HG03045 (cell line): ENCODE measurements around the gene CCDC86.
"Not testable (repeated sequence)": the region's sequence is repeated elsewhere in the genome, so short reads cannot be mapped to it uniquely, and the experiment has no call there.

Source experiments
- ATAC-seq: cut with Tn5 transposase; IDR thresholded peaks from one replicate; pipeline ENCODE4 v1.9.1; 2021; ENCODE audit warnings: mild to moderate bottlenecking, moderate library complexity; ENCODE audit not compliant: unreplicated experiment

CCDC86 gene, protein sequence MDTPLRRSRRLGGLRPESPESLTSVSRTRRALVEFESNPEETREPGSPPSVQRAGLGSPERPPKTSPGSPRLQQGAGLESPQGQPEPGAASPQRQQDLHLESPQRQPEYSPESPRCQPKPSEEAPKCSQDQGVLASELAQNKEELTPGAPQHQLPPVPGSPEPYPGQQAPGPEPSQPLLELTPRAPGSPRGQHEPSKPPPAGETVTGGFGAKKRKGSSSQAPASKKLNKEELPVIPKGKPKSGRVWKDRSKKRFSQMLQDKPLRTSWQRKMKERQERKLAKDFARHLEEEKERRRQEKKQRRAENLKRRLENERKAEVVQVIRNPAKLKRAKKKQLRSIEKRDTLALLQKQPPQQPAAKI

DNA sequence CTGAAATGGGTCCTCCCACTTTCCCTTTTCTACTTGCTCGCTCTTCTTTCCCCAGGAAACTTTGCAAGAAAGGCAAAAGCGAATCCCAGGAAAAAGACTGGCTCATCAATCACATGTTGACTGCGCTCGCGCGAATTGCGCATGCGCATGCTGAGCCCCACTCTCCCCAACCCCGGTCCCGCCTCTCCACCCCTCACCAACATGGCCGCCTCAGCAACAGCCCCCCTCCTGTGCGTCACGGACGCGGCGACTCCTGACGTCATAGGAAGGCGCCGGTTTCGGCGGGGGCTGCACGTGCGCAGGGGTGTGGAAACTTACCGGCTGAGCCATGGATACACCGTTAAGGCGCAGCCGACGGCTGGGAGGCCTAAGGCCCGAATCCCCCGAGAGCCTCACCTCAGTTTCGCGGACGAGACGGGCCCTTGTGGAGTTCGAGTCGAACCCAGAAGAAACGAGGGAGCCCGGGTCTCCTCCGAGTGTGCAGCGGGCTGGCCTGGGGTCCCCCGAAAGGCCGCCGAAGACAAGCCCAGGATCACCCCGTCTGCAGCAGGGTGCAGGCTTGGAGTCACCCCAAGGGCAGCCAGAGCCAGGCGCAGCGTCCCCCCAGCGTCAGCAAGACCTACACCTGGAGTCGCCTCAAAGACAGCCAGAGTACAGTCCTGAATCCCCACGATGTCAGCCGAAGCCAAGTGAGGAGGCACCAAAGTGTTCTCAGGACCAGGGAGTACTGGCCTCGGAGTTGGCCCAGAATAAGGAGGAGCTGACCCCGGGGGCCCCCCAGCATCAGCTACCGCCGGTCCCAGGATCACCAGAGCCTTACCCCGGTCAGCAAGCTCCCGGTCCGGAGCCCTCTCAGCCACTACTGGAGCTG lies at the start of gene CCDC86:
Gene CCDC86, plus strand, starts transcription at position 317 of the 871 bp plus-strand sequence. Its CDS starts 12 bp downstream, at position 329.
- peak; percentile 71 for ATAC-seq

DNA sequence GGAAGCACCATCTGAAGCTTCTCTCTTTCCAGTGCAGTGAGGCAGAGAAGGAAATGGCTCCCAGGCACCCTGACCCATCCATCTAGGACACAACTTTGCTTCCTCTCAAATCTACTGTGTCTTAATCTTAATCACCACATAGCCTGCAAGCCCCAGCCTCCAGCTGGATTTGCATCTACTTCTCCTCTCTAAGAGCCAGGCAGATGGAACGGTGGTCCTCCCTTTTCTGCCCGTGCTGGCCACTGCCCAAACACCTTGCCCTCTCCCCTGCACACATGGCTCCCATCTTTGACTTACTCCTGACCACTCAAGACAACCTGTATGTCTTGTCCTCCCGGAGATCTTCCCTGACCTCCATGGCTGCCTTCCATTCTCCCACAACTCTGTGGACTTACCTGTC lies 49.4 kb upstream of the CCDC86 start:
- ATAC-seq = no peak

DNA sequence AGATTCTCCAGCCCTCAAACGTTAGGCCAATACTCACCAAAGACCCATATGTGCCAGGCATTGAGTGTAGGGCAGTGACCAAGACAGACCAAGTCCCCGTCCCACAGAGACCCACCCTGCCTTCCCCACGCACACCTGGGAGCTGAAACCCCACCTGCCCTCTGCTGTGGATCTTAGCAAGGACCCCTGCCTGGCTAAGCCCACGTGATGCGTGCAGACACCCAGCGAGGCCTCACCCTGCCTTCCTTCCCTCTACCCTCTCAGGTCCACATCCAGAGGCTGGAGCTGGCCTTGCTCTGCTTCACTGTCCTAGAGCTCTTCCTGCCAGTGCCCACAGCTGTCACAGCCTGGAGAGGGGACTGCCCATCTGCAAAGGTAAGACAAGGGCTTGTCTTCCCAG lies 46.6 kb upstream of the CCDC86 start:
- ATAC-seq = no peak

DNA sequence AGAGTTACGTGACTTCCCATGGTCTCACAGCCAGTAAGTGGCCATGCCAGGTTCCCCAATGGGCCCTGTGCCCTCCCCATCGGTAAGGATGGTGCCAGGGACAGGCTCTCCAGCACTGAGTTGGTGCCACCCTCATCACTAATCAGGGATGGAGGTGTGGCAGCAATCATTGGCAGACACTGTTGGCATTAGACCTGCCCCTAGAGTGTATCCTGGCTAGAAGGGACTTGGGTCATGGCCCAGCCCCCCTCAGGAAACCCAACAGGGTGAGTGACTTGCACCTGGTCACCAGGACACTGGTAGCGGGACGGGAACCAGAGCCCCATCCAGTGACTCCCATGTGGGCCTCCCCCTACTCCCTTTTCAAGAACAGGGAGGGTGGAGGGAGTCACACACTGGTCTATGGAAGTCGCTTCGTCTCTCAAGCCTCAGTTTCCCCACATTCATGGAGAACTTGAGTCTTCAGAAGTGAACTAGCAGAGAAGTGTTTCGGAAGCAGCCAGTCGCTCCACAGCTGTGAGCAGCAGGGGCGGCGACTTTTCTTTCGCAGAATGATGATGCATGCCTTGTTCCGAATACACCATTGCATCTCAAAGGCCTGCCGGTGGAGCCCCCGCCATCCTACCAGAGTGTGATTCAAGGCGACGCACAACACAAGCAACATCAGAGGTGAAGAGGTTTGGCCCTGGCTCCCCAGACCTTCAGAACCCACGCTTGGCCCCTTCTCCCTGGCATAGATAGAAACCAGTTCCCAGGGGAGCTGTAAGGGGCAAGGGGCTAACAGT lies 43.9 kb upstream of the CCDC86 start:
- ATAC-seq = no peak

DNA sequence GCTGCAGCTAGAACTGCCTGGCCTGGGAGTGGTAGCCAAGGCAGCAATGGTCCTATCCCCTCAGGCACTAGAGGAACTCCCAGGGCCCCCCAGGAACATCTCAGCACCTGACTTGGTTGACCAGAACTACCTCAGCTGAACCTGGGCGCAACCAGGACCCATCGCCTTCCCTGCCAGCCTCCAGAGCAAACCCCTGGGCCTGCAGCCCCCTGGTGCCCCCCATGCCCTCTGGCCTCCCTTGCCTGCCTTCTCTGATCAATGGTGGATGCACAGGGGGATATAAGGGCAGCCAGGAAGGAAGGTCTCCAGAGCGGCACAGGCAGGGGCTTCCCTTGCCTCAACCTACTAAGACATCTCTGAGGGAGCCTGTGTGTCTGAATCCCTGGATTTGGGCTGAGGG lies 43.3 kb upstream of the CCDC86 start:
- no peak for ATAC-seq

DNA sequence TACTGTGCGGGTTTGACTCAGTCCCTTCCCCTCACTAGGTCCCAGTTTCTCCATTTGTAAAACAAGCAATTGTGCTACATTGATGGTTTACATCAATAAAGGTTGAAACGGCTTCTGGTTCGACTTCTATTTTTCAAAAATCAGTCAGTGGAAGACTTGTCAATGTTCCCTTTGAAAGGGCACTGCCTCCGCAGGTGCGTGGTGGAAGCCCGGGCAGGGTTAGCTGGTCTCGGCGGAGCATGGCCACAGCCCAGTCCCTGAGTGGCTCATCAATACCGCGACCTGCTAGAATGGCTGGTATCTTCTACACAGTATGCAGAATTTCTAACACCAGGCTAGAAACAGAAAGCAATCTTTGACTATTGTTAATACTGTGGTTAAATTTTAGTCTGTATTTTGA lies 40.7 kb upstream of the CCDC86 start:
- no peak for ATAC-seq

DNA sequence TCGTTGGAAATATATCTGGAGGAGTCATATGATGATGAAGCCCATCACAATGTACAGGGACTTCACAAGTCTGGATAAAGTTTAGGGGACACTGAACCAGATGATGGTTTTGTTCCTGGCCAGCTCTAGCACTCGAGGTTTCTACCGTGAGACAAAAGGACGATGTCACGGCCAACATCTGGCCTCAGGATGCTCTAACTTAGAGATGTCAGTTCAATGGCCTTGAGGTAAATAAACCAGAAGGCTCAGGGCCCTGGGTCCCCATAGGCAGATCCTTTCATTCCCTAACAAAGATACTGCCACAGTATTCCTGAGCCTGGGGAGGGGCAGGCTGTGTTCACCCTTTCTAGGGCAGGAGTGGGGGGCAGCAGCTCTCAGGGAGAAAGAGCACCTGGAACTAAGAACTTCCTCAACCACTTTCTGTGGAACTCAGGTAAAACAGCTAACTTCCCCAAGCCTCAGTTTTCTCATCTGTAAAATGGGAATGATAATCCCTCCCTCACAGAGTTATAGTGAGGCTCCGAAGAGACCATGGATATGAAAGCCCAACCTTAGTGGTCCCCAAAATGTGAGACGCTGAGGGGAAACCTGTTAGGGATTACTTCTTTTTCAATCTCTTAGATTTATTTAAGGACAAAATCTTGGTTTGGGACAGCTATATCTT lies 38.5 kb upstream of the CCDC86 start:
- ATAC-seq = no peak

DNA sequence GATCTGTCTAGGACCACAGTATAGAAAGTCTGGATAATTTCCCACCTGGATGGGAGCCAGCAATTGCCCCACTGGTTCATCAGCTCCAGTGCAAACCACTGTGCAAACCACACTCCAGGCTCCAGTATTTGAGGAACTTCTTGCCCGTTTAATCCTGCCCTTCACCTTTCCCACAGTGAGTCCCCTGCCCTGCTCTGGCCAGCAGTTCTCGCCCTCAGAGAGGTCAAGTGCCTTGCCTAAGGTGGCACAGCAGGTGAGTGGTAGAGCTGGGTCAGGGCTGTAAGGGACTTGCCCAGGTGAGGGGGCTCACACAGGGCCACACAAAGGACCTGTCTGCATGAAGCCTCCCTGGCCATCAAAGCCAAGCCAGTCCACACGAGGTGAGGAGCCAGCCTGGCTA lies 32.7 kb upstream of the CCDC86 start:
- no peak for ATAC-seq

DNA sequence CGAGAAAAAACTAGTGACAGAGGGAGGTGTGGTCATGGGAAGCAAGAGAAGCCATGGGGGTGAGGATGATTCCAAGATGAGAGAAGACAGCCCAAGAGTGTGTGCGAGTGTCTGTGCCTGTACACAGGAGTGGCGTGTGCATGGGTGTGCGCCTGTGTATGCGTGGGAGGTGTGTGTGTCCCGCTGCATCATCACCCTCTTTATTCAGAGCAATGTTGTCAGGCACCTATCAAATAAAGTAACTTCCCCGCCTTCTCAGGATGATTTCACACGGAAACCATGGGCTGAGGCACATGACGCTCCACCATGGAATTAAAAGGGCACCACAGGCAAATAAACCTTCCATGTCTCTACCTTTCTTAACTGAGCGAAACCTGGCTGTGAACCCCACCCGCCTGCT lies 32.2 kb upstream of the CCDC86 start:
- ATAC-seq = no peak

DNA sequence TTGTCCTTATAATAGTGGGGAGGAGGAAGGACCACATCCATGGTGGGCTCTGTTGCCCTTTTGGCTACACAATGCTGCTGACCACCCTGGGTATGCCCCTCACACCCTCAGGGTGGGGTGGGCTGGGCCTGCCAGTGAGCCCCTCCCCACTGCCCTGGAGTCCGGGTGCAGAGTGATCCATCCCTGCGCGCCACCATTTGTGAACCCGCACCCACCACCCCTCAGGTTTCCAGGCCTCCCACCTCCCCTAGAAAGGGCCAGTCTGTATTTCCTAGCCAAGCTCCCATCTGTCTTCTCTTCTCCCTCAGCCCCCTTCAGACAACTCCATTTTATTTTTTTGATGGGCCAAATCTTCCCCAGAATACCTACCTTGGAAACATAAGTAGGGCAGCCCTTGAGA lies 31.8 kb upstream of the CCDC86 start:
- no peak for ATAC-seq

DNA sequence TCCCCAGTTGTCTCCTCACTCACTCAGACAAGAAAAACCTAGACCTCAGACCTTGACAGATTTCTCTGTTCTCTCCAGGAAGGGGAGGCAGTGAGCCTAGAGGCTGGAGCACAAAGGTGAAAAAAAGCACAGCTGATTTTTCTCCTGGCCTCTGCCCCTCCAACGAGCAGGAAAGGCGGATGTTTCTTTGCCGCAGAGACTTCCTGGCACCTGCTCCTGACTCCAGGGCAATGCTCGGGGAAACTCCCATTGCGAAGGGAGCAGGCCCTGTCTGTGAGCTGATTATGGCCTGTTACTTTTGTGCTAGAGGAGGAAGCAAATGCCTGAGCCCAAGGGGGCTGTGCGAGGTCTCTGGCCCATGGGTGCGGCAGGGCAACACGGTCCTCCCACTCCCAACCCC lies 31.3 kb upstream of the CCDC86 start:
- ATAC-seq = no peak

DNA sequence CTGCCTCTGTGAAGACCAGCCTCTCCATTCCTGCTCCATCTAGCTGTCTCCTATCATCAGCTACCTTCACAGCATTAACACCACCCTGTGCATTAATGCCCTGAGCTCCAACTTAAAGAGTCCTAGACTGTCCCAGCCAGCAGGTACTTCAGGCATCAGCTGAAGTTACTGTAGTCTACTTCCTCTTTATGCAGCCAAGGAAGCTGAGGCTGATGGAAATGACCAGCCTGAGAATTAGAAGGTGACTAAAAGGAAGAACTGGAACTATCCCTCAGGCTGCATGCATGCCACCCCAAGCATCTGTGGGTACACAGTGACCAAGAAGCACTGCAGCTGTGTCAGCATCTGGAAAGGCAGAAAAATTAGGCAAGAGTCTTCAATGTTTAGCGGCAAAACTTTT lies 28.6 kb upstream of the CCDC86 start:
- no peak for ATAC-seq

DNA sequence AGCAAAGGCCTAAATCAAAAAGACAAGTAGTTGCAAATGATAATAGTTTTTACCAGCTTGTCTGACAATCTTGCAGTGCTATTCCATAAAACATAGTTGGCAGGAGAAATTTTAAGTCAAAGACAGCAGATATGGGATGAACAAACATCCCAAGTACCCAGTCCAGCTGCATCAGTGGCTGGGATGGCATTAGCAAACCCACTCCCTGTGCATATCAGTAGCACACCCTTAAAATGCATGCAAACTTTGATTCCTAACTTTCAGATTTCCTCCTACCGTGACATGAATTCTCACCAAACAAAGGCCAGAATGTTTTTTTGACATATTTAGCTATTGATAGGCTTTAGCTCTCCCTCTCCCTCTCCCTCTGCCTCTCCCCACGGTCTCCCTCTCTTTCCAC lies 27.8 kb upstream of the CCDC86 start:
- no peak for ATAC-seq

DNA sequence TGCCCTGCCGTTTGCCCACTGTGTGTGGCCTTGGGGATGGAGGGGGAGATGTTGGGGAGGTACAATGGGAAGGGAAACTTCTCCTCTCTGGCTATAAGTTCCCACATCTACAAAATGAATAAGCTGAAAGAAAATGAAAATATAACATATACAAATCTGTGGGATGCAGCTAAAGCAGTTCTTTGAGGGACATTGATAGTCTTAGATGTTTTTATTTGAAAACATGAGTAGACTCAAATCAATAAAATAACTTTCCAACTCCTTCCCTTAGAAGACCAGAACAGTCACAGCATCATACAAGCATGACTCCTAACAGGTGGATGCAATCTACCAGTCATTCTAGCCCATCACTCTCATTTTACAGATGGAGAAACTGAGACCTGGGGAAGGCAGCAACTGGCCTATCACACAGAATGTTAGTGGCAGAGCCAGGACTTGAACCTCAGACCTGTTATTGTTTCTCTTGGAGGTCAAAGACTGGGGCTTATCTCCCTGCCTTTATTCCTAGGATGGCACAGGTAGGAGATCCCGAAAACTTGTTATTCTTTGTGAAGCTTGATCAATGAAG lies 25.2 kb upstream of the CCDC86 start:
- no peak for ATAC-seq

DNA sequence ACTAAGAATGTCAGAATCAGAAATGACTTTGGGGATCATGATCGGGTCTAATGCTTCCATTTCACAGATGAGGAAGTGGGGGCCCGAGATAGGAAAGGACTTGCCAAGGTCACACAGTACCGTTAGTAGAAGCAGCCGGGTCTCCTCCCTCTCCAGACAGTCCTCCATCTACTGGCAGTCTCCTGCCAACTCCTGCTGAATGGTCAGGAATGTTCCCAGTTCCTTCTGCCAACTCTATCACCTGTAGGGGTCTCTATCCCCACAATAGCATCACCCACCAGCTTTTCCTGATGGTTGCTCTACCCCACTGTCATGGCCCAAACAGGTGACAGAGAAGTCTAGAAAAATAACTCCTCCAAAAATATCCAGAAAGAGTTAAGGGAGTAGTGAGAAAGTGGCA lies 23.9 kb upstream of the CCDC86 start:
- ATAC-seq = no peak

DNA sequence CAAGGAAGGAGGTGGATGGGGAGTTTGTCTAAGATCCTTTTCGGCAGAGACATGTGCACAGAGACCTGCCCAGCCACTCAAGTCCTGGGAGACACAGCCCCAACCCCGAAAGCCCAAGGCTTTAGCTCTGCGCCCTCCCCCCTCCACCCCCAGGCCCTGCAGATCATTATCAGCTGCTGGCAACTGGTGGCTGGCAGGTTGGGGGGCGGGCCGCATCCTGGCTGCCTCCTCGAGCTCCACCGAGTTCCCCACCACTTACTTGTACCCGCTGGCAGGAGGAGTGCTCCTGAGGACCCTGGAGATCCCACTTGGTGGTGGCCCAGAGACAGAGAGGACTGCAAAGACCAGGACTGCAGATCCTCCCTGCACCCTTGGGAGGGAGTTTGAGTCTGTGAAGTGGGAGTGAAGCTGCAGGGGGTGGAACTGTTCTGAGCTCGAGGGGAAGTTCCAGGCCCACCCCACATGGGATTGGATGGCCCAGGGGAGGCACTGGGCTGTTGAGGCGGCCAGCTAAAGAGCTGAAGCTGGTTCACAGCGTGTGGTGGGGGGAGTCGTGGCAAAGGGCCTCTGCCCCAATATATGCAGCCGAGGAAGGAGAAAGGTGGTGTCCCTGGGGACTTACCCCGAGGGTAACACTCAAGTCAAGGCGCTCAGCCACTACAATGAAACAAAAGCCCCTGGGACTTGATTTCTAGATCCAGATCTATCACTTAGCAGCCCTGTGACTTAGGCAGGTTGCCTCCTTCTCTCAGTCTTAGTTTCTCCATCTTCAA lies 19.9 kb upstream of the CCDC86 start:
- ATAC-seq = no peak

DNA sequence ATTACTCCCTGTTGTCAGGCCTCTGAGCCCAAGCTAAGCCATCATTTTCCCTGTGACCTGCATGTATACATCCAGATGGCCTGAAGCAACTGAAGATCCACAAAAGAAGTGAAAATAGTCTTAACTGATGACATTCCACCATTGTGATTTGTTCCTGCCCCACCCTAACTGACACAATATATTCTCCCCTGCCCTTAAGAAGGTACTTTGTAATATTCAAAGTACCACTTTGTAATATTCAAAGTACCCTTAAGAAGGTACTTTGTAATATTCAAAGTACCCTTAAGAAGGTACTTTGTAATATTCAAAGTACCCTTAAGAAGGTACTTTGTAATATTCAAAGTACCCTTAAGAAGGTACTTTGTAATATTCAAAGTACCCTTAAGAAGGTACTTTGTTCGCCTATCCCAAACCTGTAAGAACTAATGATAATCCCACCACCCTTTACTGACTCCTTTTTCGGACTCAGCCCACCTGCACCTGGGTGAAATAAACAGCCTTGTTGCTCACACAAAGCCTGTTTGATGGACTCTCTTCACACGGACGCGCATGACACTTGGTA lies 18.1 kb upstream of the CCDC86 start:
- ATAC-seq = not testable (repeated sequence)

DNA sequence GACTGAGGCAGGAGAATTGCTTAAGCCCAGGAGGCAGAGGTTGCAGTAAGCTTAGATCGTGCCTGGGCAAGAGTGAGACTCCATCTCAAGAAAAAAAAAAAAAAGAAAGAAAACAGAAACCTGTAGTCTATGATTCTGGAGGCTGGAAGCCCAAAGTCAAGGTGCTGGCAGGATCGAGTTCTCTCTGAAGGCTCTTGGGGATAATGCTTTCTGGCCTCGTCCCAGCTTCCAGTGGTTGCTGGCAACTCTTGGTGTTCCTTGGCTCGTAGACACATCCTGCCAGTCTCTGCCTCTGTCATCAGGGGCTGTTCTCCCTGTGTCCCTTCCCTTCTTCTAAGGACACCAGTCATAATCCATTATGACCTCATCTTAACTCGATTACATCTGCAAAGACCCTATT lies 16.8 kb upstream of the CCDC86 start:
- ATAC-seq = no peak

DNA sequence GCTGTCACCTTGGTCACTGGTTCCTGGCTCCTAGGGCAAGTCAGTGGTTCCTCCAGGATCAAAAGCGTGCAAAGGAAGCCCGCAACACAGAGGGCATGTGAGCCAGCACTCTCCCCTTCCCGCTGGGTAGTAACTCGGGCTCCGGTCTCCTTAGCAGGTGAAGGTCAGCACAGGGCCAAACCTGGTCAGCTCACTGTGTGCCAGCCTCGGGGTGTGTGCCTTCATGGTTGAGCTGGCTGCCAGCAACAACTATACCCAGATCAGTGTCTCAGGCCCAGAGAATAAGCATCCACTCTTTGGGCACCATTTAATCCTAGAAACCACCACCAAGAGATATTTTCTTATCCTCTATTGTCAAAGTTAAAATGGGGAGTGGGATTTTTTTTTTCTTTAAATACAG lies 16.1 kb upstream of the CCDC86 start:
- ATAC-seq = no peak
